Left cardiac atrium (tissue), 4 donors: ENCODE results near the gene PML. TPM values are rescaled to one million over a fixed set of nuclear protein-coding genes. Genes with fewer than 3 reads are reported as not detected.
"Not testable (repeated sequence)": the region's sequence is repeated elsewhere in the genome, so short reads cannot be mapped to it uniquely, and the experiment has no call there.

Source experiments
- ATAC-seq, 2 donors: fragments of 200-7000 bp; cut with Tn5 transposase; one replicate each; pipeline ENCODE4 v1.9.1; 2020; ENCODE audit warnings: mild to moderate bottlenecking in 2 of 2, moderate library complexity in 2 of 2
- DNase-seq: peaks from one replicate; pipeline ENCODE4 v3.0.0-alpha.2; 2020
- intact Hi-C, 2 donors: fragments of 100-400 bp; cut with DNase I; formaldehyde crosslinking; loops; one replicate each; pipeline versions ENCODE4 v1.14.1 to v1.15.1; 2022 to 2023
- total RNA-seq, 2 donors: library from RNA; stranded (reverse); fragmentation: NEBNext Ultra II Directional; extraction: Animal tissue kit (Norgen Biotek cat#: 25700); gene quantifications; one replicate each; pipeline ENCODE4 v1.2.1, GENCODE V29; 2021
- donor health status: DM: no; HTN: yes; CAD: no.
- donor health status: DM: no; HTN: yes; CAD: no; lungs with severe emphysema.
- donor health status: DM: yes; HTN: yes; CAD: no.
- donor health status: Dilated cardiomyopathy.

The PML gene
- total RNA-seq, 2 donors from 2014 or later = 23.4 to 38.7 TPM

DNA sequence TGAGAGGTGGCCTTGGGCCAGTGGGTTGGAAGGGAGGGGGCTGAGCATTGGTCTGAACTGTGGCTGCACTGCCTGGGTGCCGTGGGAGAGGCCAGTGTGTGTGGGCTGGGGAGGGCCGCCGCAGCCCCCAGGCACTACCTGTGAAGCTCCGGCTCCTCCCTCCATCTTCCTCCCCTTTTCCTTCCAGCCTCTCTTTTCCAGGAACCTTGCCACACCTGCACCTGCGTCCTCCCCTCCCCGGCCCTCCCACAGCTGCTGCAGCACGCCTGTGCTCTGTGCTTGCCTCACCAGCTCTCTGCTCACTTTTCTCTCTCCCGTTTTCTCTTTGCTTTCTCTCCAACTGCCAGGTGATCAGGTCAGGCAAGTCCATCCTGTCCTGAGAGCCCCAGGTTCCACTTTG lies 70.3 kb downstream of the PML start:
- intact Hi-C loops = not testable (repeated sequence)

DNA sequence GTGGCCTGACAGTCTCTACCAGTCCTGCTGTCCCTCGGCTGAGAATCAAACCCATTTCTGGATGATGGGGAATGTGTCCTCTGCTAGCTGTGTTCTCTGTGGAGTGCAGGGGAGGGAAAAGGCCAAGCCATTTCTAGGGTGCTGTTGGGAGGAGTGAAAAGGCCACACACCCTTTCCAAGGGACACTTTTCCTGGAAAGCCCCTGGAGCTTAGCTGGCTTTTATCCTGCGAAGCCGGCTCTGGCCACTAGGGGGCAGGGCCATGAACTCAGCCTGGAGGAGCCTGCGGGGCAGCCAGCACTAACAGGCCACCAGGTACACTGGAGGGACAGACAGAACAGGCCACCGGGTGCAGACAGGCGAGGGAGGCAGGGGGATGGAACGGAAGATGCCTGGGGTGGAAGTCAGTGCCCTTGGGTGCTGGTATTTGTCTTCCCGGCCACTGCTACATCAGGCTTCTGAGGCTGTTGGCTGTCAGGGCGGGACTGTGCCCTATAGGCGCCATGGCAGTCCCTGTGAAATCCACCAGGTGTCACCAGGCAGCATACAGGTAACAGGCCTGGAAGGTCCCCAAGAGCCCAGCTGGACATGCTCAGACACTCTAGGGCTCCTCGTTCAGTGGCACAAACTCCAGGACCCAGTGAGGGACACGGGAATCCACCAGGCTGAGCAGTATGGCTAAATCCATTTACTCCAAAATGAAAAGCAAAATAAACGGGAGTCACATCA lies 71.3 kb downstream of the PML start:
- peak; percentile 77 for ATAC-seq
- intact Hi-C loops, DNase-seq: not testable (repeated sequence)

More for the DNA sequence above, 70.3 kb downstream of the PML start:
- ATAC-seq, DNase-seq: not testable (repeated sequence)

- DNase-seq, ATAC-seq, intact Hi-C loops: not testable (repeated sequence)
These were observed 77.1 kb downstream of the PML start for GRCh38 chr15:74071645-74072044.

DNA sequence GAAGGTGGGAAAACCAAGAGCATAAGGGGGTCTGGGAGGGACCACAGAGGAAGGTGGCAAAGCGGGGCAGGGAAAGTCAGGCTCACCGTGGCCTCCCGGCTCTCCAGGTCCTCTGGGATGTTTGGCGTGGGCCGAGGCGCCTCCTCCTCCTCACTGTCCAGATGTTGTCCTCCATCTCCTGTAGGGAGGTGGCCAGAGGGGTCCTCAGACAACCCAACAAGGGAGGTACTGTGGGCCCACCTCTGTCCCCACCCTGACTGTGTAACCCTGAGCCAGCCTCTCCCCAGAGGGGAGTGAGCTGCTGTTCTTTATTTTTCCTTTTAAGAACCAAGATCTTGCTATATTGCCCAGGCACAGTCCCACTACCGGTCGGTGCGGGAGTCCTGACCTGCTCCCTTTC lies 77.6 kb downstream of the PML start:
- ATAC-seq, intact Hi-C loops, DNase-seq: not testable (repeated sequence)

GRCh38 chr15:74072614-74073337 lies 78.3 kb downstream of the PML start:
- DNase-seq, intact Hi-C loops, ATAC-seq: not testable (repeated sequence)

GRCh38 chr15:74075781-74076180 lies 81.3 kb downstream of the PML start:
- intact Hi-C loops, DNase-seq, ATAC-seq: not testable (repeated sequence)

DNA sequence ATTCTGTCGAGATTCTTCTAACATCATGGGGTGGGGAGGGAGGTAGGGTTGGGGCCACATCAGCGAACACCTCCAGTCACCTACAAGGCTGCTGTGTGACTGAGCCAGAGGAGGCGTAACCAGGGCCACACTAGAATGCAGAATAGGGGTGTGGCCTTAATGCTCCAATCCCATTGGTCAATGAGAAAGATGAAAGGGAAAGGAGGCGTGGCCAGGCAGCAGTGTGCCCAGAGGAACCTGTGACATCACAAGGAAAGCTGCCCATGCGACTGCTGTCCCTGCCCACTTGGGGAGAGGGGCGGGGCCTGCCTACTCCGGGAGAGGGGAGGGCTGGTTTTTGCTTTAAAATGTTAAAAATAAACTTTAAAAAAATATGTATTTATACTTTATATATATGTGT lies 87.9 kb downstream of the PML start, which contains the start of gene GOLGA6A:
GOLGA6A (minus strand) TSS at position 101 of the 400 bp plus-strand sequence; CDS start at position 60, 41 bp downstream.
- DNase-seq, intact Hi-C loops, ATAC-seq: not testable (repeated sequence)

- ATAC-seq, intact Hi-C loops, DNase-seq: not testable (repeated sequence)
These were observed 100.1 kb downstream of the PML start for GRCh38 chr15:74094567-74094966.

DNA sequence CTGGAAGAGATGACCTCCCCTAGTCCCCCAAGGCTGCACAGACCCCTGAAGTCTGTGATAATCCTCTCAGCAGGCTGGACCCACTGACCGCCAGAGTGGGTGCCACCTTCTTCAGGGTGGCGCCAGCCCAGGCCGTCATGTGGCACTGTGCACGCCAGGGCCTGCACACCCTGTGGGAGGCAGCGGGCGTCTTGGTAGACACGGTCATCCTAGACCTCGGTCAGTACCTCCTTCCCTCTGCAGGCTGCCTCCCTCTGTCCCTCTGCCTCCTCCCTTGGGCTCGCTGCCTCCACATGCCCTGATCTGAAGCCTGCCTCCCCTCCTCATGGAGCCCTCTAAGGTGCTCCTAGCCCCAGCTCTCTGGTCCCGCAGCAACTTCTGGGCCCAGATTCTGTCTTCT lies 101.1 kb downstream of the PML start:
- intact Hi-C loops, DNase-seq, ATAC-seq: not testable (repeated sequence)

- intact Hi-C loops, DNase-seq, ATAC-seq: not testable (repeated sequence)
These were observed 102.4 kb downstream of the PML start for GRCh38 chr15:74096753-74097474.

Other genes with a start within 250 kb of the PML start
- gene INSYN1, start 241.4 kb upstream of the PML start, total RNA-seq = 10 to 100 TPM; 79.3 to 80.8 TPM
- not detected for gene TBC1D21, start 121.2 kb upstream of the PML start, total RNA-seq
- gene LOXL1, start 68.3 kb upstream of the PML start, total RNA-seq = 10 to 100 TPM; 12.0 to 31.5 TPM
- 10 to 100 TPM; 20.3 to 21.1 TPM for gene STOML1, start 2.4 kb upstream of the PML start, total RNA-seq
- gene GOLGA6A, start 87.8 kb downstream of the PML start, total RNA-seq = not detected
- 1 to 10 TPM; 1.9 to 3.9 TPM for gene ISLR2, start 135.9 kb downstream of the PML start, total RNA-seq
- 10 to 100 TPM; 22.8 to 28.2 TPM for gene ISLR, start 179.0 kb downstream of the PML start, total RNA-seq
- not detected for gene STRA6, start 208.1 kb downstream of the PML start, total RNA-seq
- gene CCDC33, start 241.6 kb downstream of the PML start, total RNA-seq = not detected